Muscle layer of colon (tissue), 2 donors: ENCODE data around the gene FAM180B.
"Not testable (repeated sequence)": the region's sequence is repeated elsewhere in the genome, so short reads cannot be mapped to it uniquely, and the experiment has no call there.

Source experiments
- H3K27ac ChIP-seq: one replicate; pipeline ENCODE4 v1.7.0; 2013; ENCODE audit warnings: low read depth, mild to moderate bottlenecking, low read length, moderate library complexity
- H3K27me3 ChIP-seq, 2 donors: one replicate each; pipeline ENCODE4 v1.7.0; 2013; ENCODE audit warnings: low read length in 2 of 2, mild to moderate bottlenecking in 2 of 2; ENCODE audit not compliant: insufficient read depth in 2 of 2, control insufficient read depth in 1 of 2
- H3K36me3 ChIP-seq: one replicate; pipeline ENCODE4 v1.7.0; 2013; ENCODE audit warnings: mild to moderate bottlenecking, low read length; ENCODE audit not compliant: insufficient read depth
- H3K4me1 ChIP-seq: one replicate; pipeline ENCODE4 v1.7.0; 2013; ENCODE audit warnings: mild to moderate bottlenecking, low read length; ENCODE audit not compliant: insufficient read depth
- H3K4me3 ChIP-seq, 2 donors: one replicate each; pipeline ENCODE4 v1.7.0; 2013; ENCODE audit warnings: low read length in 2 of 2, low read depth in 1 of 2, mild to moderate bottlenecking in 1 of 2, moderate library complexity in 1 of 2
- H3K9ac ChIP-seq: one replicate; pipeline ENCODE4 v1.7.0; 2013; ENCODE audit warnings: low read length
- H3K9me3 ChIP-seq: one replicate; pipeline ENCODE4 v1.7.0; 2013; ENCODE audit warnings: mild to moderate bottlenecking, low read length
- donor health status: abdominal sarcoma.
- donor health status: Adenocarcinoma of cecum.

FAM180B gene

GRCh38 chr11:47631473-47631872, 45.0 kb downstream of the FAM180B start:
- Histone ChIP-seq H3K27ac (no peak overlapping the region), H3K9me3 (no peaks in the 10 kb centered on the region), H3K27me3 (no peaks in the 10 kb centered on the region), H3K9ac (no peak overlapping the region), H3K4me1 (no peaks in the 10 kb centered on the region), H3K36me3 (peaks cover 61% of the 10 kb centered on the region), H3K4me3 (no peak overlapping the region)

GRCh38 chr11:47636331-47636730, 49.9 kb downstream of the FAM180B start:
- not testable (repeated sequence) for H3K27ac ChIP-seq, H3K27me3 ChIP-seq, H3K9ac ChIP-seq, H3K4me1 ChIP-seq, H3K9me3 ChIP-seq, H3K4me3 ChIP-seq
- H3K36me3 ChIP-seq = peaks cover 37% of the 10 kb centered on the region
